CD4-positive, alpha-beta T cell treated with Interleukin-21 for 1 hour (primary cell): ENCODE measurements around the gene IL1RAPL2.
"Not testable (repeated sequence)": the region's sequence is repeated elsewhere in the genome, so short reads cannot be mapped to it uniquely, and the experiment has no call there.

Experiments
- DNase-seq: peaks from one replicate; pipeline ENCODE4 v3.0.0-alpha.2; 2020

Gene IL1RAPL2

GRCh38 chrX:104565791-104566680 lies at the start of gene IL1RAPL2:
Gene IL1RAPL2 (plus strand): TSS chrX:104566199.
- no peak for DNase-seq

DNA sequence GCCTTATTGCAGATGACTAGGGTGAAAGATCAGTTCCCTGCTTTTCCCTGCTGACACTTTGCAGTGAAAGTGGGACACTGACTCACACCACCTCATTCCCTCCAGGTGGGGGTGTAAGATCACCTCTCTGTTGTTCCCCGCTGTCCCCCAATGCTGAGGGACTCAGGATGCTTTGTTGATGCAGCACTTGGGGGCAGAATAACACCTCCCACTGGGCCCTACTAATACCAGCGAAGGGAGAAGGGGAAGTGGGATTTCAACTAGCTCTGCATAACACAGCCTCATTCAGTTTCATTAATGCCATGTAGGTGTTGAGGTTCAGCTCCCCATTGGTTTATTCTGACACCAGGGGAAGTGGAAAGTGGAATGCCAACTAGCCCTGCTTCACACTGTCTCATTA lies 43.6 kb upstream of the IL1RAPL2 start:
- no peak for DNase-seq

- no peak for DNase-seq
These were observed 42.1 kb upstream of the IL1RAPL2 start for GRCh38 chrX:104523858-104524257.

DNA sequence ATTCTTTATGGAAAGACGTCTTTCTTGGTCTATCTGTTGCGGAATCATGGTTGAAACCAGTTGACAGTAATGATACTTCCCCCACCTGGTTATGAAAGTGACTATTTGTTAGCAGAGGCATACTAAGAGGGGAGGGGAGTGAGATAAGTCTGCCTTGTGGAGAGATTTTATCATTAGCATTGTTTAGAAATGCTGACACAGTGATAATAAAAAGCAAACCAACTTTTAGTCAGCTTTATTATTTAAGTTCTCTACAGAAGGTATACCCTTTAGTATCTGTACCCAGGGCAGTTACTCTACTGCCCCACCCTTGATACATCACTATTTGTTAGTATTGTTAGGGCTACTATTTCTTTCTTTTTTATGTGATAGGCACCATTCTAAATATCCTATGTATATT lies 26.9 kb upstream of the IL1RAPL2 start:
- no peak for DNase-seq

DNA sequence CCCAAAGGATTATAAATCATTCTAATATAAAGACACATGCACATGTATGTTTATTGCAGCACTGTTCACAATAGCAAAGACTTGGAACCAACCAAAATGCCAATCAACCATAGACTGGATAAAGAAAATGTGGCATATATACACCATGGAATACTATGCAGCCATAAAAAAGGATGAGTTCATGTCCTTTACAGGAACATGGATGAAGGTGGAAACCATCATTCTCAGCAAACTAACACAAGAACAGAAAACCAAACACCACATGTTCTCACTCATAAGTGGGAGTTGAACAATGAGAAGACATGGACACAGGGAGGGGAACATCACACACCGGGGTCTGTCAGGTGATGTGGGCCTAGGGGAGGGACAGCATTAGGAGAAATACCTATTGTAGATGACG lies 23.6 kb upstream of the IL1RAPL2 start:
- DNase-seq = not testable (repeated sequence)

DNA sequence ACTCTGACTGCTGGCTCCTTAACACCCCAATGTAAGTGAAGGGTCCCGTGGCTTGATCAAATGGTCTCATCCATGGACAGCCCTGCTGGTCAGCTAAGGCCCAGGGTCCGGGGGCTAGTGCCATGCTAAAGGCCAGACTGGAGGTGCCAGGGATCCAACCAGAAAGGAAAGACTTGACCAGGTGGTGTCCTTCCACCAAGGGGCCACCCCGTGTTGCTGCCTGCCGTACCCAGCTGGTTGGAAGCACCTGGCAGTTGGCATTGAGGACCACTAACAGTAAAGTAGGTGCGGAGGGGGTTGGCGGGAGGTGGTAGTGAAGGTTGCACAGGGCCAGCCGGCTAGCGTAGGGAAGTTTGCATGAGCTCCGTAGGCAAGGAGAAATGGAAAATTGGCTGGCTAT lies 1.7 kb upstream of the IL1RAPL2 start:
- no peak for DNase-seq

GRCh38 chrX:104564921-104565703 lies 887 bp upstream of the IL1RAPL2 start:
- DNase-seq = no peak

DNA sequence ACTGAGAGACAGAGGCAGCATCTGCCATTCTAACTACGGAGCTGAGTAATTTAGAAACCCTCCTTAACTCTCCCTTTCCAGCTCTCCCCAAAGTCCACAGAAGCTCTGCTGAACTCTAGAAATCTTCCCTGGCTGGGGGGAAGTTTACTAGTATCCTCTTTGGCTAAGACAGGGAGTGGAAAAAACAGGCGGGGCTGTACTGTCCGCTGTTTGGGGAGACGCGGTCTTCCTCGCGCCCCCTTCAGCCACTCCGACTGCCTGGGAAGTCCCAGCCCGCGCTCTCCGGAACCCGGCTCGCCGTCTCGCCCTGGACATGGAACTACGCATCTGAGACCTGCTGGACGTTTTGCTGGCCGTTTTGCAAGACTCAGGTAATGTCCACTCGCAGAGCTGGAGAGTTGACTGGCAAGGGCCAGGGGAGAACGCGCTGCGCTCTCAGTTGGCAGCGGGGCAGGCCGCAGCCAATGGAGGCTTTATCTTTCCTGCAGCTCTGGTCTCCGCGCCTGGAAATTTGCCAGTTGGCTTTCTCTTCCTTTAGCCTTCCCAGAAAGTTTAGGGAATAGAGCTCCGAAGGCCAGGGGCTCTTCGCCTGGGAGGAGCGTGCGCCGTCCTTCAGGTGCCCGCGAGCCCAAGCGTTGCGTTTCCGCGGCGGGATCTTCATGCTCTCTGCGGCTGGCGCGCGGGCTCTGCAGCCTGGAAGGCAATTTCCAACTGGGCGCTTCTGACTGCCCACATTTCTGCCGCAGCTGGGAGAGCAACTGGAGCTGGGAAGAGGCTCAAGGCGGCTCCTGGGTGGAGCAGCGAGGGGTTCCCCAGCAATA lies 892 bp downstream of the IL1RAPL2 start:
- DNase-seq = no peak

GRCh38 chrX:104567506-104567905 lies 1.5 kb downstream of the IL1RAPL2 start:
- no peak for DNase-seq

DNA sequence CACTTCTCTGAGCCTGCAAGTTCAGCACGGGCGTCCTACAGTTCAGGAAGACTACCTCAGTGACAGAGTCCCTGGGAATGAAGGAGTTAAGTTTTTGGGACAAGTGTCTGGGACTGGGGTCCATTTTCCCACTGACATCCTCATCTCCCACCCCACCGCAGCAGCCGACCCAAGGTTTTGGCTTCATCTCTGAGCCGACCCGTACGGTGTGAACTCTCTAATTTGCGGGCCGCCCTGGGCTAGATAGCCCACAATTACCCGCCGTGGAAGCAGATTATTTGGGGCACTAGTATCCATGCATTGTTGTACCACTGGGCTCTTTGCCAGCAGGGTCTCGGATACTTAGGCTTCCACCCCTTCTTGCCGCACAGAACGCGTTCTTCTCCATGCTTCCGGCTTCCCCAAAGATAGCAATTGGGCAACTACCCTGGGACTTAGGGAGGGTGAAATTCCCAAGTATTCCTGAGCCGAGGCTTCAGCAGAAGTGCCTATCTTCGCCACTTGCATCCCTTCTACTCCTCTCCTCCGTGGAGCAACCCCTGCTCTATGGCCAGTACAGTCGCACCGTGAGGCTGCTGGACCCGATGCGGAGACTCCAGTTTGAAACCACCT lies 2.4 kb downstream of the IL1RAPL2 start:
- DNase-seq = no peak

- DNase-seq = no peak
These were observed 52.3 kb downstream of the IL1RAPL2 start for GRCh38 chrX:104618106-104618895.

DNA sequence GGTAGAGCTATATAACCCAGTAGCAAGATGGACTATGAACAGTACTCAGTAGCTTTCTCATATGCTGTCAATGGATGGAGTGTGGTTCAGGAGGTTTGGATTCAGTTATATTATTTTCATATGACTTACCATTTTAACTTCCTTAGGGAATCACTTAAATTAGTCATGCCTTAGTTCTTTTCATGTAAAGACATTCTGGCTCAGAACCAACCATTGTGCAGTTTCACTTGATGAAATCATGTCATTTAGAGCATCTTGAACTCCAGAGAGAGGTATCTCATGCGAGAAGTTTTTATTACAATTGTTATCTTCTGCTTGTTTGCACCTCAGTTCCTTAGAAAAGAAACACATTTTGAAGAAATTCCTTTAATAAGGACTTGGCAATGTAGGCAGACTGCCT lies 55.8 kb downstream of the IL1RAPL2 start:
- DNase-seq = no peak

GRCh38 chrX:104641176-104641575 lies 75.2 kb downstream of the IL1RAPL2 start:
- no peak for DNase-seq

GRCh38 chrX:104647084-104647483 lies 81.1 kb downstream of the IL1RAPL2 start:
- no peak for DNase-seq

GRCh38 chrX:104659005-104659744 lies 93.2 kb downstream of the IL1RAPL2 start:
- no peak for DNase-seq

- DNase-seq = no peak
These were observed 94.1 kb downstream of the IL1RAPL2 start for GRCh38 chrX:104660092-104660491.

GRCh38 chrX:104662694-104663093 lies 96.7 kb downstream of the IL1RAPL2 start:
- no peak for DNase-seq

DNA sequence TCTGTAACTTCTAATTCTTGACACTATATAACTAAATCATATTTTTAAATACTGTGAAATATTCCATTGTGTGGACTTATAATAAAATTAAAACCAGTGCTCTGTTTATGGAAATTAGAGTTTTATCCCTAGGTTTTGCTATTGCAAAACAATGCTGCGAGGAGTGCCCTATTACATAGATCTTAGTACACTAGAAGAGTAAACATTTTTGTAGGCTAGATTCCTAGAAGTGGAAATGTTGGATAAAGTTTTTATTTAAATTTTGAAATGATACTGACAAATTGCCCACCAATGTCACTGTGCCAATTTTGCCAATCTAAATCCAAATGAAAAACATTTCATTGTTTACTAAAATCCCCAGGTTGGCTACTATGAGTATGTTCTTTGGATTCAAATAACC lies 99.7 kb downstream of the IL1RAPL2 start:
- no peak for DNase-seq

- DNase-seq = no peak
These were observed 102.6 kb downstream of the IL1RAPL2 start for GRCh38 chrX:104668550-104668949.

DNA sequence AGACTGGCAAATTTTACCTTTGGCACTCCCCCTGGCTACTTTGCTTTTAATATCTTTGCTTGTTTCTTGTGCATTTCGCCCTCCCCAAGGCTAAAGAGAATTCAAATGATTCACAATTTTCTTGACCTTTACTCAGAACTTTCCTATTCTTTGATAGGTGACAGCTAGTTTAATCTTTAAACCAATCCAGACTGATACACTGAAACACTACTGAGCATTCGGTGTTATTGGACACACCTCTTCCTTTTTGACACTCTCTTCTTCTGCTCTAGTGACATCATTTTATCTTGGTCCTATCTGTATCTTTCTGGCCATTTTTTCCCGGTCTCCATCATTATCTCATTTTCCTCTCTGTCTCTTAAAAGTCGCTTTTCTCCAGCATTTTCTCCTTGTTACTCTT lies 103.1 kb downstream of the IL1RAPL2 start:
- no peak for DNase-seq

GRCh38 chrX:104670051-104670450 lies 104.1 kb downstream of the IL1RAPL2 start:
- DNase-seq = no peak
